Activated CD4-positive, alpha-beta T cell treated with anti-CD3 and anti-CD28 coated beads, Interleukin-2, Interleukin-4, amounts not matched to agents 100 ng/mL and 50 ng/mL, durations not matched to agents 16 hours and 8 hours (primary cell): ENCODE data around the gene SAFB.
"Not testable (repeated sequence)": the region's sequence is repeated elsewhere in the genome, so short reads cannot be mapped to it uniquely, and the experiment has no call there.

ENCODE experiments used
- DNase-seq: peaks from one replicate; pipeline ENCODE4 v3.0.0-alpha.2; 2020; ENCODE audit warnings: low spot score

The SAFB gene

GRCh38 chr19:5595129-5595528 is 27.8 kb upstream of the SAFB start:
- DNase-seq = no peak

- no peak for DNase-seq
These were observed 27.1 kb upstream of the SAFB start for GRCh38 chr19:5595745-5596144.

- no peak for DNase-seq
These were observed 22.1 kb upstream of the SAFB start for GRCh38 chr19:5600797-5601196.

GRCh38 chr19:5603626-5604025 is 19.3 kb upstream of the SAFB start:
- DNase-seq = no peak

- no peak for DNase-seq
These were observed 17.5 kb upstream of the SAFB start for GRCh38 chr19:5605362-5605761.

GRCh38 chr19:5607318-5608275 is 15.3 kb upstream of the SAFB start:
- DNase-seq = no peak

- DNase-seq = no peak
These were observed 14.6 kb upstream of the SAFB start for GRCh38 chr19:5608291-5608690.

- not testable (repeated sequence) for DNase-seq
These were observed 14.1 kb upstream of the SAFB start for GRCh38 chr19:5608766-5609165.

GRCh38 chr19:5609881-5610448 is 12.9 kb upstream of the SAFB start:
- no peak for DNase-seq

- no peak for DNase-seq
These were observed 9.7 kb upstream of the SAFB start for GRCh38 chr19:5612891-5613865.

GRCh38 chr19:5615756-5616327 is 7.0 kb upstream of the SAFB start:
- no peak for DNase-seq

GRCh38 chr19:5617080-5617479 is 5.8 kb upstream of the SAFB start:
- DNase-seq = no peak

GRCh38 chr19:5618591-5618990 is 4.3 kb upstream of the SAFB start:
- no peak for DNase-seq

- DNase-seq = no peak
These were observed 2.9 kb upstream of the SAFB start for GRCh38 chr19:5619946-5620345.

- DNase-seq = no peak
These were observed 1.5 kb upstream of the SAFB start for GRCh38 chr19:5621311-5621944.

GRCh38 chr19:5621945-5622464 is 878 bp upstream of the SAFB start:
- no peak for DNase-seq

GRCh38 chr19:5623397-5624017 is 624 bp downstream of the SAFB start:
- DNase-seq = no peak

- no peak for DNase-seq
These were observed 1.3 kb downstream of the SAFB start for GRCh38 chr19:5624018-5624663.

GRCh38 chr19:5624741-5625278 is 1.9 kb downstream of the SAFB start:
- DNase-seq = no peak

- DNase-seq = no peak
These were observed 2.8 kb downstream of the SAFB start for GRCh38 chr19:5625641-5626040.
